ENCODE measurements around the gene AFTPH.

Gene AFTPH

GRCh38 chr2:64640153-64641044 is 116.3 kb downstream of the AFTPH start:
- no peak for DNase-seq (ENCODE audit: extremely low read depth, low read depth)
- no peak overlapping the region for H3K4me3 ChIP-seq (replicated peaks; ENCODE audit: low read depth, low read length)
- no peak for TF ChIP-seq CTCF (IDR thresholded peaks at IDR 0.05; ENCODE audit: low read depth, low read length, missing control alignments)

GRCh38 chr2:64641599-64641998 is 117.5 kb downstream of the AFTPH start:
- TF ChIP-seq CTCF (IDR thresholded peaks at IDR 0.05; ENCODE audit: low read depth, low read length, missing control alignments): no peak
- no peak for DNase-seq (ENCODE audit: extremely low read depth, low read depth)
- H3K4me3 ChIP-seq (replicated peaks; ENCODE audit: low read depth, low read length): no peak overlapping the region
